A673 (cell line): ENCODE measurements around the gene ABCG1.

Source experiments
- CTCF ChIP-seq: fragments of 300-800, 200-600 bp; sonication (generic); conservative IDR thresholded peaks from 2 replicates; pipeline ENCODE4 v1.5.1; 2017; ENCODE audit warnings: low read depth, mild to moderate bottlenecking, antibody characterized with exemption, low read length, moderate library complexity, mixed read lengths
- EZH2 ChIP-seq: fragments of 200-600 bp; sonication (generic); IDR thresholded peaks from 2 replicates; pipeline ENCODE4 v1.6.1; 2017; ENCODE audit warnings: borderline replicate concordance, low read depth, mild to moderate bottlenecking, mixed read lengths, antibody characterized with exemption, low read length; ENCODE audit not compliant: poor library complexity, severe bottlenecking

- TF ChIP-seq EZH2 = no peak
- no peak for TF ChIP-seq CTCF
These were observed 124.6 kb downstream of the ABCG1 start for GRCh38 chr21:42343556-42343955.
